ENCODE results near the gene OS9. TPM values are rescaled to one million over a fixed set of nuclear protein-coding genes. Genes with fewer than 3 reads are reported as not detected.

Gene OS9
- total RNA-seq, 4 donors from 2014 or later: 139 to 223 (median 148) TPM

- H3K27me3 ChIP-seq: peaks cover 16 to 87% (median 48%) of the 10 kb centered on the region in 4 donors
- peaks cover 36 to 38% (median 37%) of the 10 kb centered on the region in 4 donors for H3K4me1 ChIP-seq
- no peak overlapping the region for H3K4me3 ChIP-seq
- DNase-seq (ENCODE audit: extremely low spot score): no peak
- no CpG with 5 or more reads among the region's 6 CpGs for WGBS
- intact Hi-C loops (cut with DNase I): no loop called here
- H3K36me3 ChIP-seq: no peaks in the 10 kb centered on the region
- no peak overlapping the region for H3K27ac ChIP-seq (replicated peaks in 1 of 4)
- H3K9me3 ChIP-seq: no peaks in the 10 kb centered on the region
- TF ChIP-seq POLR2A (IDR thresholded peaks at IDR 0.05; ENCODE audit: low read depth): no peak
- no peak for TF ChIP-seq POLR2AphosphoS5 (IDR thresholded peaks at IDR 0.05)
- no peak for TF ChIP-seq CTCF (IDR thresholded peaks at IDR 0.05)
Observed at GRCh38 chr12:57733928-57734327, 40.0 kb downstream of the OS9 start.

GRCh38 chr12:57734591-57734990, 40.7 kb downstream of the OS9 start:
- peaks cover 16 to 94% (median 53%) of the 10 kb centered on the region in 4 donors for H3K27me3 ChIP-seq
- 85% methylated on average over 4 of the region's 4 CpGs for WGBS

GRCh38 chr12:57735198-57735855, 41.4 kb downstream of the OS9 start:
- H3K27me3 ChIP-seq: peaks cover 16 to 99% (median 56%) of the 10 kb centered on the region in 4 donors
- 47% methylated on average over 6 of the region's 8 CpGs for WGBS
- TF ChIP-seq CTCF (IDR thresholded peaks at IDR 0.05): no peak
- no peak for TF ChIP-seq EP300 (IDR thresholded peaks at IDR 0.05)
- TF ChIP-seq POLR2A (IDR thresholded peaks at IDR 0.05; ENCODE audit: low read depth): no peak
- no peak for TF ChIP-seq POLR2AphosphoS5 (IDR thresholded peaks at IDR 0.05)
- DNase-seq (ENCODE audit: extremely low spot score): no peak
- no peak overlapping the region for H3K27ac ChIP-seq (replicated peaks in 1 of 4)
- H3K36me3 ChIP-seq: no peaks in the 10 kb centered on the region
- peak overlapping the region in 3 of 4 donors; percentile 15 to 28 (median 22) for H3K4me3 ChIP-seq
- peaks cover 38 to 43% (median 40%) of the 10 kb centered on the region in 4 donors for H3K4me1 ChIP-seq
- intact Hi-C loops (cut with DNase I): no loop called here
- H3K9me3 ChIP-seq: no peaks in the 10 kb centered on the region

More at GRCh38 chr12:57734591-57734990, 40.7 kb downstream of the OS9 start:
- Histone ChIP-seq H3K4me3 (no peak overlapping the region), H3K9me3 (no peaks in the 10 kb centered on the region), H3K4me1 (peaks cover 38 to 43% (median 40%) of the 10 kb centered on the region in 4 donors), H3K36me3 (no peaks in the 10 kb centered on the region), H3K27ac (replicated peaks in 1 of 4) (no peak overlapping the region)
- intact Hi-C loops (cut with DNase I): no loop called here
- no peak for TF ChIP-seq EP300 (IDR thresholded peaks at IDR 0.05)
- no peak for TF ChIP-seq CTCF (IDR thresholded peaks at IDR 0.05)
- TF ChIP-seq POLR2AphosphoS5 (IDR thresholded peaks at IDR 0.05): no peak
- no peak for TF ChIP-seq POLR2A (IDR thresholded peaks at IDR 0.05; ENCODE audit: low read depth)
- no peak for DNase-seq (ENCODE audit: extremely low spot score)

GRCh38 chr12:57735952-57736740, 42.2 kb downstream of the OS9 start:
- H3K4me1 ChIP-seq: peaks cover 38 to 43% (median 40%) of the 10 kb centered on the region in 4 donors
- no peaks in the 10 kb centered on the region for H3K9me3 ChIP-seq
- intact Hi-C loops (cut with DNase I): no loop called here
- no peaks in the 10 kb centered on the region for H3K36me3 ChIP-seq
- peak overlapping the region; percentile 15 to 40 (median 25) for H3K4me3 ChIP-seq
- 27% methylated on average over 34 of the region's 49 CpGs for WGBS
- no peak overlapping the region for H3K27ac ChIP-seq (replicated peaks in 1 of 4)
- no peak for DNase-seq (ENCODE audit: extremely low spot score)
- peaks cover 16 to 99% (median 57%) of the 10 kb centered on the region in 4 donors for H3K27me3 ChIP-seq
- no peak for TF ChIP-seq POLR2AphosphoS5 (IDR thresholded peaks at IDR 0.05)
- peak in 1 of 3 experiments; percentile 8 for TF ChIP-seq CTCF (IDR thresholded peaks at IDR 0.05)

Data from esophagus muscularis mucosa (tissue), 4 donors.